ENCODE results near the gene GPR68. TPM values are rescaled to one million over a fixed set of nuclear protein-coding genes. Genes with fewer than 3 reads are reported as not detected.

Gene GPR68
- total and polyA plus RNA-seq, 2 experiments from 2014 or later = 0.20 to 0.42 TPM

DNA sequence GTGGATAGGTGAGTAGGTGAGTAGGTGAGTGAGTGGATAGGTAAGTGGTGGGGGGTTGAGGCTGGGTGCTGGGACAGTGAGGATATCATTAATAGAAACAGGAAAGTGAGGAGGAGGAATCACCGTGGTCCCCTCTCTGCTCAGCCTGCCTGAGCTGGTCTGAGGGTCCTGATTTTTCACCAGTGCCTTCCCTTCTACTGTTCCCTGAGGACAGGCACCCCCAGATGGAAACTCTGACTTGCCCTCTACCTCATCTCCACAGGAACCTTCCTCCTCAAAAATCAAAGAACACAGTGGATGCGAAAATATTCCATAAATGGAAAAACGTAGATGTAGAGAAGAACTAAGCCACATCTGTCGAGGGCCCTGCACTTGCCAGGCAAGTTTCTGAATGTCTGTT, 1.9 kb downstream of the GPR68 start:
- H3K4me3 ChIP-seq = no peak overlapping the region
- no peak overlapping the region for H2AFZ ChIP-seq
- DNase-seq (ENCODE audit: low spot score) = no peak
- H3K36me3 ChIP-seq (replicated peaks; ENCODE audit: insufficient read depth, low read depth) = no peaks in the 10 kb centered on the region
- WGBS (ENCODE audit: low lambda C conversion rate, missing lambda C conversion rate) = 92% methylated on average over 4 of the region's 4 CpGs
- H3K4me2 ChIP-seq = no peak overlapping the region
- no peaks in the 10 kb centered on the region for H3K9me3 ChIP-seq (ENCODE audit: low read depth)
- no peaks in the 10 kb centered on the region for H3K27me3 ChIP-seq
- no peaks in the 10 kb centered on the region for H4K20me1 ChIP-seq (ENCODE audit: insufficient read depth, poor library complexity, severe bottlenecking)
- H3K4me1 ChIP-seq (ENCODE audit: insufficient read depth) = no peaks in the 10 kb centered on the region
- TF ChIP-seq EZH2phosphoT487 (IDR thresholded peaks at IDR 0.05; ENCODE audit: low read depth, severe bottlenecking, unreplicated experiment) = no peak
- no peaks in the 10 kb centered on the region for H3K9me2 ChIP-seq (replicated peaks; ENCODE audit: insufficient read depth)
- no peak overlapping the region for H3K27ac ChIP-seq
- no peaks in the 10 kb centered on the region for H3K79me2 ChIP-seq

DNA sequence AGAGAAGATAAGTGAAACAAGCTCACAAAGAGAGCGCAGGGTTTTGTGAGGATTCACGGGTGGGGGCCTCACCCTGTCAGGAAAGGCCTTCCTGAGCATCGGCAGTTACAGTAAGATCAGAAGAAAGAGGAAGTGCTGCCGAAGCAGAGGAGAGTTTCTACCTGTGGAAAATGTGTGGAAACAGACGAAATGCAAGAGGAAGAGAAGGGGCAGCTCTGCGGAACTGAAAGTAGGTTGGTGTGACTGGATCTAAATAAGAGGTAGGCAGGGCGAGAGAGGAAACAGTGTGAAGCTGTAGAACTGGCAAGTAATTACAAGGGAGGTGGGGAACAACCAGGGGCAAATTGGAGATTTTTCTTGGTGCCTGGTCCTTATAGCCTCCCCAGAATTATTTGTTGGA, 2.6 kb downstream of the GPR68 start:
- H3K27me3 ChIP-seq = no peaks in the 10 kb centered on the region
- WGBS (ENCODE audit: low lambda C conversion rate, missing lambda C conversion rate) = 88% methylated on average over 7 of the region's 7 CpGs
- no peak overlapping the region for H2AFZ ChIP-seq
- no peak overlapping the region for H3K27ac ChIP-seq
- no peaks in the 10 kb centered on the region for H3K9me2 ChIP-seq (replicated peaks; ENCODE audit: insufficient read depth)
- H3K4me3 ChIP-seq = no peak overlapping the region
- H3K79me2 ChIP-seq = no peaks in the 10 kb centered on the region
- H3K4me1 ChIP-seq (ENCODE audit: insufficient read depth) = no peaks in the 10 kb centered on the region
- DNase-seq (ENCODE audit: low spot score) = no peak
- no peaks in the 10 kb centered on the region for H4K20me1 ChIP-seq (ENCODE audit: insufficient read depth, poor library complexity, severe bottlenecking)
- TF ChIP-seq, protein P1, sequence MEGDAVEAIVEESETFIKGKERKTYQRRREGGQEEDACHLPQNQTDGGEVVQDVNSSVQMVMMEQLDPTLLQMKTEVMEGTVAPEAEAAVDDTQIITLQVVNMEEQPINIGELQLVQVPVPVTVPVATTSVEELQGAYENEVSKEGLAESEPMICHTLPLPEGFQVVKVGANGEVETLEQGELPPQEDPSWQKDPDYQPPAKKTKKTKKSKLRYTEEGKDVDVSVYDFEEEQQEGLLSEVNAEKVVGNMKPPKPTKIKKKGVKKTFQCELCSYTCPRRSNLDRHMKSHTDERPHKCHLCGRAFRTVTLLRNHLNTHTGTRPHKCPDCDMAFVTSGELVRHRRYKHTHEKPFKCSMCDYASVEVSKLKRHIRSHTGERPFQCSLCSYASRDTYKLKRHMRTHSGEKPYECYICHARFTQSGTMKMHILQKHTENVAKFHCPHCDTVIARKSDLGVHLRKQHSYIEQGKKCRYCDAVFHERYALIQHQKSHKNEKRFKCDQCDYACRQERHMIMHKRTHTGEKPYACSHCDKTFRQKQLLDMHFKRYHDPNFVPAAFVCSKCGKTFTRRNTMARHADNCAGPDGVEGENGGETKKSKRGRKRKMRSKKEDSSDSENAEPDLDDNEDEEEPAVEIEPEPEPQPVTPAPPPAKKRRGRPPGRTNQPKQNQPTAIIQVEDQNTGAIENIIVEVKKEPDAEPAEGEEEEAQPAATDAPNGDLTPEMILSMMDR (IDR thresholded peaks at IDR 0.05; ENCODE audit: poor library complexity) = no peak
- TF ChIP-seq EZH2 (IDR thresholded peaks at IDR 0.05; ENCODE audit: borderline replicate concordance) (no peak), EZH2phosphoT487 (IDR thresholded peaks at IDR 0.05; ENCODE audit: low read depth, severe bottlenecking, unreplicated experiment) (no peak)
- no peaks in the 10 kb centered on the region for H3K36me3 ChIP-seq (replicated peaks; ENCODE audit: insufficient read depth, low read depth)
- H3K4me2 ChIP-seq = no peak overlapping the region
- no peaks in the 10 kb centered on the region for H3K9me3 ChIP-seq (ENCODE audit: low read depth)

DNA sequence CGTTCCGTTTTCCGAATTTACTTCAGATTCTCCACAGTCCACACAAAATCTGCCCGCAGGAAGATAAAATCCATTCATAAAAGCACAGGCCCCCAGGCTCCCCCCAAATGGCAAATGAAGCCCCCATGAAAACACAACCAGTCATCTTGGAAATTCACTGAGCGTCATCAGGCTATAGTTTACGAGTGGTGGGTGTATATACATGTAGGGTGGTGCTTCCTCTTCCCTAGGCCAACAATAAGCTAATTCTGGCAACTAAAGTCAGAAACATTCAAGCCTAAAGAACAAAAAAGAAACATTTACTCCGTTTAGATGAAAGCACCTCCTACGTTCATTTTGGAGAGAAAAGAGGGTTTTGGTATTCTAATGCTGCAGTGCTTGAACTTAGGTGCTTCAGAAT, 5.8 kb downstream of the GPR68 start:
- H2AFZ ChIP-seq = no peak overlapping the region
- H3K9me2 ChIP-seq (replicated peaks; ENCODE audit: insufficient read depth) = no peaks in the 10 kb centered on the region
- no peaks in the 10 kb centered on the region for H3K36me3 ChIP-seq (replicated peaks; ENCODE audit: insufficient read depth, low read depth)
- no peak overlapping the region for H3K4me2 ChIP-seq
- WGBS (ENCODE audit: low lambda C conversion rate, missing lambda C conversion rate) = 85% methylated on average over 8 of the region's 8 CpGs
- no peaks in the 10 kb centered on the region for H3K27me3 ChIP-seq
- no peak overlapping the region for H3K4me3 ChIP-seq
- no peaks in the 10 kb centered on the region for H3K79me2 ChIP-seq
- H3K9me3 ChIP-seq (ENCODE audit: low read depth) = no peaks in the 10 kb centered on the region
- DNase-seq (ENCODE audit: low spot score) = no peak
- H3K4me1 ChIP-seq (ENCODE audit: insufficient read depth) = no peaks in the 10 kb centered on the region
- TF ChIP-seq, protein P1 (IDR thresholded peaks at IDR 0.05; ENCODE audit: poor library complexity) = no peak
- no peak for TF ChIP-seq EZH2 (IDR thresholded peaks at IDR 0.05; ENCODE audit: borderline replicate concordance)
- no peak for TF ChIP-seq EZH2phosphoT487 (IDR thresholded peaks at IDR 0.05; ENCODE audit: low read depth, severe bottlenecking, unreplicated experiment)
- no peak overlapping the region for H3K27ac ChIP-seq
- H4K20me1 ChIP-seq (ENCODE audit: insufficient read depth, poor library complexity, severe bottlenecking) = no peaks in the 10 kb centered on the region

DNA sequence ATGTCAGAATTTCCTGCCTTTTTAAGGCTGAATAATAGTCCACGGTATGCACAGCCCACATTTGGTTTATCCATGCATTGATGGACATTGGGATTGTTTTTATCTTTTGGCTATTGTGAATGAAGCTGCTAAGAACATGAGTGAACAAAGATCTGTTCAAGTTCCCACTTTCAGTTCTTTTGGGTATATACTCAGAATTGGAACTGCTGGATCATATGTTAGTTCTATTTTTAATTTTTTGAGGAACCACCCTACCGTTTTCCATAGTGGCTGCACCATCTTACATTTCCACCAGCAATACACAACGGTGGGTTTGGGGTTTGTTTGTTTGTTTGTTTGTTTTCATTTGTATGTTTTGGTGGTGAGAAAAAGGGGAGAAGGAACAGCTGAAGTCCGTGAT, 6.4 kb downstream of the GPR68 start:
- 86% methylated on average over 4 of the region's 4 CpGs for WGBS (ENCODE audit: low lambda C conversion rate, missing lambda C conversion rate)
- TF ChIP-seq EZH2 (IDR thresholded peaks at IDR 0.05; ENCODE audit: borderline replicate concordance) (no peak), EZH2phosphoT487 (IDR thresholded peaks at IDR 0.05; ENCODE audit: low read depth, severe bottlenecking, unreplicated experiment) (no peak)

More for the DNA sequence above, 6.4 kb downstream of the GPR68 start:
- Histone ChIP-seq H3K9me3 (ENCODE audit: low read depth) (no peaks in the 10 kb centered on the region), H3K27ac (no peak overlapping the region), H2AFZ (no peak overlapping the region), H3K27me3 (no peaks in the 10 kb centered on the region), H3K4me1 (ENCODE audit: insufficient read depth) (no peaks in the 10 kb centered on the region), H3K36me3 (replicated peaks; ENCODE audit: insufficient read depth, low read depth) (no peaks in the 10 kb centered on the region), H3K4me3 (no peak overlapping the region), H3K79me2 (no peaks in the 10 kb centered on the region), H3K4me2 (no peak overlapping the region), H4K20me1 (ENCODE audit: insufficient read depth, poor library complexity, severe bottlenecking) (no peaks in the 10 kb centered on the region), H3K9me2 (replicated peaks; ENCODE audit: insufficient read depth) (no peaks in the 10 kb centered on the region)
- no peak for DNase-seq (ENCODE audit: low spot score)
